ENCODE measurements around the gene FPR1. TPM values are rescaled to one million over a fixed set of nuclear protein-coding genes. Genes with fewer than 3 reads are reported as not detected.

The FPR1 gene
- total and polyA plus RNA-seq, 2 of the 4 experiments (the other 2 are of a cell fraction) = not detected

- WGBS, 2 experiments (ENCODE audit: extremely low coverage in 2 of 2, insufficient read length in 1 of 2) = 20% methylated on average over 1 of the region's 2 CpGs; no CpG with 5 or more reads in 1 of the 2 experiments
- POLR2A ChIA-PET (ENCODE audit: unreplicated experiment) = no interaction called here
Observed at GRCh38 chr19:51792932-51793331, 41.3 kb upstream of the FPR1 start.

More at GRCh38 chr19:51792932-51793331, 41.3 kb upstream of the FPR1 start:
- ATAC-seq (ENCODE audit: low read depth) = no peak
- DNase-seq = no peak
- no peaks in the 10 kb centered on the region for H3K36me3 ChIP-seq (ENCODE audit: control insufficient read depth, insufficient read depth, low read length)
- no peaks in the 10 kb centered on the region for H3K9me1 ChIP-seq (ENCODE audit: insufficient read depth, low read length)
- H2BK5ac ChIP-seq (ENCODE audit: low read depth, low read length, poor library complexity, severe bottlenecking) = no peak overlapping the region
- CTCF ChIA-PET = no interaction called here
- H3K56ac ChIP-seq (ENCODE audit: extremely low read depth, insufficient read depth, low read length) = no peak overlapping the region
- H3K79me1 ChIP-seq (ENCODE audit: low read depth in 1 of 2, low read length in 2 of 2) = no peaks in the 10 kb centered on the region
- TF ChIP-seq CHD1 (IDR thresholded peaks at IDR 0.05; ENCODE audit: low read depth, low read length) (no peak), POLR2A (IDR thresholded peaks at IDR 0.05; ENCODE audit: low read depth, low read length) (no peak), RCOR1 (IDR thresholded peaks at IDR 0.05; ENCODE audit: insufficient replicate concordance, low read length) (no peak), MAZ (IDR thresholded peaks at IDR 0.05; ENCODE audit: borderline replicate concordance, low read depth, low read length) (no peak), NFE2L2 (IDR thresholded peaks at IDR 0.05; ENCODE audit: low read depth, low read length) (no peak), CTCF (conservative IDR thresholded peaks at IDR 0.05; ENCODE audit: low read depth, low read length) (no peak), RAD21 (IDR thresholded peaks at IDR 0.05; ENCODE audit: low read length) (no peak), MAFK (IDR thresholded peaks at IDR 0.05; ENCODE audit: low read depth, low read length) (no peak), MXI1 (IDR thresholded peaks at IDR 0.05; ENCODE audit: borderline replicate concordance, low read depth, low read length) (no peak), USF2 (IDR thresholded peaks at IDR 0.05; ENCODE audit: low read depth, low read length) (no peak), RFX5 (IDR thresholded peaks at IDR 0.05; ENCODE audit: low read depth, low read length) (no peak), SMC3 (IDR thresholded peaks at IDR 0.05; ENCODE audit: low read depth, low read length) (no peak)
- no peaks in the 10 kb centered on the region for H4K20me1 ChIP-seq (ENCODE audit: insufficient read depth, low read length)
- H3K18ac ChIP-seq (ENCODE audit: low read depth, low read length) = no peak overlapping the region
- no peaks in the 10 kb centered on the region for H3K4me1 ChIP-seq (ENCODE audit: control insufficient read depth, insufficient read depth, low read length)
- H4K91ac ChIP-seq (ENCODE audit: insufficient read depth, low read depth, low read length) = no peak overlapping the region
- no peak overlapping the region for H2BK120ac ChIP-seq (ENCODE audit: low read depth, low read length)
- H4K5ac ChIP-seq (ENCODE audit: low read depth, low read length) = no peak overlapping the region
- no peak overlapping the region for H2AK9ac ChIP-seq (replicated peaks; ENCODE audit: low read depth, low read length, poor library complexity)
- in situ Hi-C loops (cut with MboI; ENCODE audit: low sequenced_read_pairs) (no loop called here), intact Hi-C loops (cut with micrococcal nuclease) (no loop called here), dilution Hi-C loops (cut with HindIII; ENCODE audit: low sequenced_read_pairs, unreplicated experiment) (no loop called here)
- no peak overlapping the region for H3K27ac ChIP-seq (ENCODE audit: insufficient read depth, low read length)
- H3K27me3 ChIP-seq (ENCODE audit: control insufficient read depth, insufficient read depth, low read length) = no peaks in the 10 kb centered on the region
- no peak overlapping the region for H3K4ac ChIP-seq (ENCODE audit: low read depth, low read length)
- H3K9ac ChIP-seq (ENCODE audit: low read depth, low read length) = no peak overlapping the region
- no TSS peak for BruUV-seq (replicated peaks)
- H2AFZ ChIP-seq (replicated peaks; ENCODE audit: low read length, poor library complexity) = no peak overlapping the region
- no peak overlapping the region for H3K14ac ChIP-seq (replicated peaks; ENCODE audit: low read depth, low read length)
- H3K4me3 ChIP-seq (ENCODE audit: insufficient read depth, low read depth, low read length) = no peak overlapping the region
- no peak overlapping the region for H2BK20ac ChIP-seq (ENCODE audit: low read depth, low read length)
- H3K9me3 ChIP-seq (ENCODE audit: control insufficient read depth, insufficient read depth, low read length) = peaks cover 2% of the 10 kb centered on the region; the same call in 1 of the 2 replicates
- H2AK5ac ChIP-seq (ENCODE audit: low read depth, low read length) = no peak overlapping the region
- no peak overlapping the region for H4K8ac ChIP-seq (ENCODE audit: low read depth in 2 of 2, low read length in 2 of 2)
- no peak overlapping the region for H3K23ac ChIP-seq (ENCODE audit: low read depth, low read length)
- H3K4me2 ChIP-seq (ENCODE audit: low read depth, low read length) = no peak overlapping the region
- H2BK15ac ChIP-seq (ENCODE audit: low read depth, low read length) = no peak overlapping the region
